NB4 (cell line): Measurements from ENCODE around the gene SRMS.

ENCODE experiments used
- DNase-seq: peaks from one replicate; pipeline ENCODE4 v3.0.0; 2010; ENCODE audit warnings: low read depth
- H3K4me3 ChIP-seq: one replicate; pipeline ENCODE4 v1.5.1; 2011; ENCODE audit warnings: mild to moderate bottlenecking, low read depth, low read length, moderate library complexity
- MYC ChIP-seq: IDR thresholded peaks from 2 replicates; pipeline ENCODE4 v1.6.1; 2011; ENCODE audit warnings: low read depth, low read length
- POLR2A ChIP-seq: IDR thresholded peaks from 2 replicates; pipeline ENCODE4 v1.6.1; 2011; ENCODE audit warnings: mild to moderate bottlenecking; ENCODE audit not compliant: insufficient read length; ENCODE audit errors: extremely low read depth
- TF ChIP-seq, protein P1 (sequence below): IDR thresholded peaks from 2 replicates; pipeline ENCODE4 v1.6.1; 2011; ENCODE audit warnings: low read depth, low read length
- TF ChIP-seq, protein P2 (sequence below): IDR thresholded peaks from one replicate; pipeline ENCODE4 v1.5.1; 2012; ENCODE audit warnings: low read depth, low read length

The SRMS gene

DNA sequence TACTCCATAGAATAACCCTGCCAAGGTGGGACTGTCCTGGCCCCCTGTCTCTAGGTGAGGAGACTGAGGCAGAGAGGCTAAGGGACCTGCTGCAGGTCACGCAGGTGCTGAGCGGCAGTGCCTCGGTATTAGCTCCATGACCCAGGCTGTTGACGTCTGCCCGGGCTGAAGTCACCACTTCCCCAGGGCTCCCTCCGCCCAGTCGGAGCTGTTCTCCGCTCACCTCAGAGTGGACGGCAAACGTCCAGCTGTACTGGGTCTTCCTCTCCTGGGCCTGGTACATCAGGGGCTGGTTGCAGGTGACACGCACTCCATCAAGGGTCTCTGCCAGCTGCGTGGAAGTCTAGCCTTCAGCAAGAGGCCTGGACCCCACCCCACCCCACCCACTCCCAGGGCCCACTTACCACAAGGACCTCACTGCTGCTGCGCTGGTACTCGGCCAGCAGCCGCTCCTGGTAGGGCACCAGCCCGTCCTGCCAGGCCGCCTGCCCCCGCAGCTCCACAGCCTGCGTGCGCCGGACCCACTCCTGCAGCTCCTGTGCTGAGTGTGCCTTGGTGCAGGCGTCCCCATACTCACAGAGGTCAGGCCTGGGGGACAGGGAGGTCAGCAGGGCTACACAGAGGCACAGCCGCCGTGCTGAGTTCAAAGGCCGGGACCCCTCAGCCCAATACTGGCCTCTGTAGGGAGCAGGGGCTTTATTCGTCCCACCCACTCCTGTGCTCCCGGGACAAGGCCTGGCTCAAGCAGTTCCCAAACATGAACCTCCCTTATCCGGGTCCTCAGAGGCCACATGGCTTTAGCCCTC lies 22.9 kb upstream of the SRMS start:
- no peak for TF ChIP-seq MYC

DNA sequence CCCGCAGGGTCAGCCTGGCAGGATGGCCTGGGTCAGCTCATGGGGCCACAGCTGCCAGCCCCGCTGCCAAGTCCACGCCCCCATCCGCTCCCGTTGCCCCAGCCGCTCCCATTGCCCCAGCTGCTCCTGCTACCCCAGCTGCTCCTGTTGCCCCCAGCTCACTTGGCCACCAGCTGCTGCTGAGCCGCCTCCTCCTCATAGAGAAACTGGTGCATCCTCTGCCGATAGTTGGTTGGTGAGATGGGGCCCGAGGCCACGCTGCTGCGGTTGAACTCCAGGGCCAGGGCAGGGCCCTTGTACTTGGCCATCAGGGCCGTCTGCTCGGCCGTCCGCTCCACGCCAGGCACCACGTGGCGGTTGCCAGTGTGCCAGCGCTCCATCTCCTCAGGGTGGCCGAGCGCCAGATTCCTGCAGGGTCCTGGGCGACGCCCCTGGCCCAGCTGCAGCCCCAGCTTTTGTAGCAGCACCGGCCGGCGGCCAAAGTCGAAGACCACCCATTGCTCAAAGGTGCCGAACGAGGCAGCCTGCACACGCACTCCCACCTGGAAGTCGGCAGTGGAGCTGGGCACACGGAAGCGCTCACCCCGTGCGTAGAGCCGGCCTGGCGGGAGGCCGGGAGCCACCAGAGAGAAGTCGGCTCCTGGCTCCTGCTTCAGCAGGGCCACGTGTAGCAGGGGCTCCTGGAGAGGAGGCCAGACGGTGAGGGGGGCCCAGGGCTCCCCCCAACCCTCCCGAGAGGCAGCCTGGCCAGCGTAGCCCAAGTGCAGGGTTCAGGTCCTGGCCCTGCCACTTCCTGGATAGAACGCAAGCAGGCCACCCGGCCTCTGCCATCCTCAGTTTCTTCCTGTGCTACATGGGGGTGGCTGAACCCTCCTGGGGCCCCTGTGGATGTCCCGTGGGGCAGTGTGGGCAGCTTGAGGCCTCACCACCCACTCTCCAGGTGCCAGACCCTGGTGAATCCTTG lies 21.7 kb upstream of the SRMS start:
- H3K4me3 ChIP-seq = peak overlapping the region; percentile 7
- TF ChIP-seq, protein P1, sequence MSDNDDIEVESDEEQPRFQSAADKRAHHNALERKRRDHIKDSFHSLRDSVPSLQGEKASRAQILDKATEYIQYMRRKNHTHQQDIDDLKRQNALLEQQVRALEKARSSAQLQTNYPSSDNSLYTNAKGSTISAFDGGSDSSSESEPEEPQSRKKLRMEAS = no peak
- TF ChIP-seq, protein P2, sequence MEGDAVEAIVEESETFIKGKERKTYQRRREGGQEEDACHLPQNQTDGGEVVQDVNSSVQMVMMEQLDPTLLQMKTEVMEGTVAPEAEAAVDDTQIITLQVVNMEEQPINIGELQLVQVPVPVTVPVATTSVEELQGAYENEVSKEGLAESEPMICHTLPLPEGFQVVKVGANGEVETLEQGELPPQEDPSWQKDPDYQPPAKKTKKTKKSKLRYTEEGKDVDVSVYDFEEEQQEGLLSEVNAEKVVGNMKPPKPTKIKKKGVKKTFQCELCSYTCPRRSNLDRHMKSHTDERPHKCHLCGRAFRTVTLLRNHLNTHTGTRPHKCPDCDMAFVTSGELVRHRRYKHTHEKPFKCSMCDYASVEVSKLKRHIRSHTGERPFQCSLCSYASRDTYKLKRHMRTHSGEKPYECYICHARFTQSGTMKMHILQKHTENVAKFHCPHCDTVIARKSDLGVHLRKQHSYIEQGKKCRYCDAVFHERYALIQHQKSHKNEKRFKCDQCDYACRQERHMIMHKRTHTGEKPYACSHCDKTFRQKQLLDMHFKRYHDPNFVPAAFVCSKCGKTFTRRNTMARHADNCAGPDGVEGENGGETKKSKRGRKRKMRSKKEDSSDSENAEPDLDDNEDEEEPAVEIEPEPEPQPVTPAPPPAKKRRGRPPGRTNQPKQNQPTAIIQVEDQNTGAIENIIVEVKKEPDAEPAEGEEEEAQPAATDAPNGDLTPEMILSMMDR = no peak
- TF ChIP-seq MYC (no peak), POLR2A (no peak)
- peak; percentile 67 for DNase-seq

More for the DNA sequence above, 22.9 kb upstream of the SRMS start:
- H3K4me3 ChIP-seq = no peak overlapping the region
- no peak for DNase-seq

DNA sequence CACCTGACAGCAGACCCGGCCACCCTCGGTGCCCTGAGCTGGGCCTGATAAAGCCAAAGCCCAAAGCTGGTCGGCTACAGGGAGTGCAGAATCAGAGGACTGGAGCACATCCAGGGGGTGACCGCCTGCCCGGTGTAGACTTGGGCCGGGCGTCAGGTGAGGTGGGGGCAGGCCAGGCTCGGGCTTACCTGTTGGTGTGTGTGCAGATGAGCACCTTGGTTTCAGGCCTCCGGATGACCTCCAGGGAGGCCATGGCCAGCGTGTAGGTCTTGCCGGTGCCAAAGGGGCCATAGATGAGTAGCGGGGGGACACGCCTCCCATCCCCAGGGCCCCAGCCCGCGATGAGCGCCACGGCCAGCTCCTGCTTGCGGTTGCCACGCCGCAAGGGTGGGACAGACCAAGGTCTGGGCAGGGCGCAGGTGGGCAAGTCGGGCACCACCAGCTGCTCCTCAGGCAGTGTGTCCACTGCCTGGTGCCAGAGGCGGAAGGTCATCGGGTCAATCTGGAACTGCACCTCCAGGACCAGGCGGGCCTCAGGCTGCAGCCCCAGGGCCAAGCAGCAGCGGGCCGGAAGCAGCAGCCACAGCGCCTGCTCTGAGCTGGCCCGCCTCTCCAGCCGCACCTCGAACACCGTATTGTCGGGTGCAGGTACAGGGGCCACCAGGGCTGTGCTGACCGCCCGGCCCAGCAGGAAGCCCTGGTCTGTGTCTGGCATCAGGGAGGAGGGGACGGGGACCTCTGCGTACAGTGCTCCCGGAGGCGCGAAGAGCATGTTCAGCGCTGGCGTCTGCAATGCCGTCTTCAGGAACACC lies 20.8 kb upstream of the SRMS start:
- TF ChIP-seq, protein P1 = no peak; the same call in 1 of the 2 replicates
- TF ChIP-seq MYC = no peak
- H3K4me3 ChIP-seq = peak overlapping the region; percentile 7

DNA sequence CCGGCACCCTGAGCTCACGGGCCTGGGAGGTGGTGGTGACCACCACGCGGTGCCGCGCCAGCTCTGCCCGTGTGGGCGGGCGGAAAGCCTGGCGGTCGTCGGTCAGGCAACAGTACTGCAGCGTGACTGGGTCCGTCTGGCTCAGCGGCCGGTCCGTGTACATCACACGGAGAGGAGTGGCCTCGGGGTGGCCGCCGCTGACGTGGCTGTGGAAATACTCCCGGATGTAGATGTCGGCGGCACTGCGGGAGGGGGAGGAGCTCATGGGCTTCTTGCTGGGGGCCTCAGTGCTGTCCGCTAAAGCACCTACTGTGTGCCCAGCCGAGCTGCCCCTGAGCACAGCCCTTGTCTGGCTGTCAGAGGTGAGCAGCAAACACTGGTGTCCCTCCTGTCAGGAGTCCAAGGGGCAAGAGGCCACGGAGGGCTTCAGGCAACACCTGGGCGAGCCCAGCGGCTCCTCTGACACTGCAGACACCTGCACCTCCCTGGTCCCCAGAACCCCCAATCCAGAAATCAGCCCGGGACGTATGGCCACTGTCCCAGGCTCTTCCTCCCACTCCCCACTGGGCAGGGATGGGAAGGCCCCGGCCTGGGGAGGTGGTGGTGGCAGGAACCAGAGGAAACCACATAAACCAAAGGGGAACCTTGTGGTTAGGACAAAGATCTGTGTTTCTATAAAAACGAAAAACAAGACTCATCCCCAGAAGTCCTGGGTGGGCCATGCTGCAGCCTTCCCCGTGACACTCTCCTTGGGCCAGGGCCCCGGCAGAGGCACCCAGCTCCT lies 20.0 kb upstream of the SRMS start:
- DNase-seq = peak; percentile 93
- H3K4me3 ChIP-seq = no peak overlapping the region
- TF ChIP-seq MYC (peak; percentile 90), POLR2A (no peak)
- TF ChIP-seq, protein P1 = peak; percentile 81

More for the DNA sequence above, 20.8 kb upstream of the SRMS start:
- DNase-seq = peak; percentile 65

DNA sequence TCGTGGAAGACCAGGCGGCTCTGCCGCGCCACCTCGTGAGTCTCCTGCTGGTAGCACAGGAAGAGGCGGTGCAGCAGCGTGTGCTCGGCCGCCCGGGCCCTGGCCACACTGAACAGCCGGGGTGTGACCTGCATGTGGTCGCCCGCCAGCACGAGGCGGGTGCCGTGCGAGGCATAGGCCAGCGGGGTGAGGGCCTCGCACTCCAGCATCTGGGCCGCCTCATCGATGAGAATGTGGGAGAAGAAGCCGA lies 19.5 kb upstream of the SRMS start:
- H3K4me3 ChIP-seq = no peak overlapping the region
- TF ChIP-seq, protein P2 = no peak
- TF ChIP-seq, protein P1 = no peak
- TF ChIP-seq POLR2A = no peak
- no peak for TF ChIP-seq MYC
- peak; percentile 53 for DNase-seq

DNA sequence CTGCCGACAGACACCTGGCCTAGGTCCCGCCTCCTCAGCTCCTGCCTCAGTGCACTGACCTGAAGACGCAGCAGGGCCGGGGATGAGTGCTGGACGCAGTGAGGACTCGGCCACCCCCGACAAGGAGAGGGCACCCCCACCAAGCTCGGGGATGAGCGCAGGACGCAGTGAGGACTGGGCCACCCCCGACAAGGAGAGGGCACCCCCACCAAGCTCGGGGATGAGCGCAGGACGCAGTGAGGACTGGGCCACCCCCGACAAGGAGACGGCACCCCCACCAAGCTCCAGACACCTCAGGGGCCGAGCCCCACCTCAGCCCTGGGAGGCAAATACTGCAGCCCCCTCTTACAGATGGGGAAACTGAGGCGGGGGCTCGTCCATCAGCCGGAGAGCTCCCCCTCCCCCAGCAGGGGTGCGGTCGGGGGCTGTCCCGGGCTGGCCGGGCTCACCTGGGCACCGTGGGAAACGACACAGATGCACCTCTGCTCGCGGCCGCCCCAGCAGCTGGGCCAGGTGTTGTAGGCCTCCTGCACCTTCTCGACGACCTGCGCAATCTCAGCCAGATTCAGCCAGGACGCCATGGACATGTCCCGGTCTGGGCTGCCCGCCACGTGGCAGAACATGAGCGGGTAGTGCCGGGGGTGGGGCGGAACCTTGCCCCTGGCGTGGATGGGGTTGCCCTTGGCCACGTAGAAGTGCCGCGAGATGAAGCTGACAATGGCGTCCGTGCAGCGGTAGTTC lies 19.0 kb upstream of the SRMS start:
- DNase-seq = no peak
- TF ChIP-seq, protein P1 = no peak
- TF ChIP-seq POLR2A = no peak
- TF ChIP-seq MYC = no peak
- TF ChIP-seq, protein P2 = no peak
- no peak overlapping the region for H3K4me3 ChIP-seq
